Activated CD4-positive, alpha-beta T cell treated with anti-CD3 and anti-CD28 coated beads, Interleukin-2, amount 50 U/mL, for 4 hours (primary cell): Measurements from ENCODE around the gene LIN7C.

ENCODE experiments used
- DNase-seq, 2 experiments: peaks; one replicate each; pipeline ENCODE4 v3.0.0-alpha.2; 2020

The LIN7C gene

GRCh38 chr11:27444801-27445215, 61.8 kb downstream of the LIN7C start:
- DNase-seq = no peak
